Panc1 (cell line): Measurements from ENCODE around the gene CIBAR2. TPM values are rescaled to one million over a fixed set of nuclear protein-coding genes. Genes with fewer than 3 reads are reported as not detected.

Experiments
- ATAC-seq: fragments of 200-7000 bp; cut with Tn5 transposase; 2 replicates; pipeline ENCODE4 v1.9.1; 2020; ENCODE audit warnings: mild to moderate bottlenecking, moderate library complexity
- BruUV-seq: library from RNA; stranded (reverse); fragments of 400-500 nt; replicated peaks from 2 replicates; lab custom pipeline; 2021; lab: Mats Ljungman, UMichigan
- CTCF ChIA-PET: fragments of 300-600 bp; sonication (Branson Sonifier 250); formaldehyde crosslinking; loops from one replicate; lab custom pipeline; 2022; ENCODE audit warnings: antibody characterized with exemption; lab: Charles Lee
- POLR2A ChIA-PET: fragments of 300-600 bp; sonication (Branson Sonifier 250); formaldehyde crosslinking; loops from one replicate; lab custom pipeline; 2022; ENCODE audit warnings: antibody characterized with exemption; lab: Charles Lee
- DNase-seq: peaks from one replicate; pipeline ENCODE4 v3.0.0-alpha.2; 2010; ENCODE audit warnings: low read depth, low spot score
- H3K27ac ChIP-seq: 2 replicates; pipeline ENCODE4 v1.5.1; 2011; ENCODE audit warnings: mild to moderate bottlenecking, low read length, inconsistent platforms
- H3K27me3 ChIP-seq: fragments of 200-500 bp; sonication (Bioruptor generic); 2 replicates; pipeline ENCODE4 v1.6.0; 2014; ENCODE audit warnings: low read length, inconsistent platforms; ENCODE audit not compliant: control insufficient read depth, insufficient read depth
- H3K36me3 ChIP-seq: fragments of 200-500 bp; sonication (Bioruptor generic); 2 replicates; pipeline ENCODE4 v1.5.1; 2014; ENCODE audit warnings: inconsistent platforms, mild to moderate bottlenecking, low read length, moderate library complexity; ENCODE audit not compliant: control insufficient read depth, insufficient read depth
- H3K4me1 ChIP-seq: 2 replicates; pipeline ENCODE4 v1.5.1; 2011; ENCODE audit warnings: inconsistent platforms, mild to moderate bottlenecking, low read length, moderate library complexity; ENCODE audit not compliant: control insufficient read depth, insufficient read depth
- H3K4me3 ChIP-seq, 2 experiments: 2 replicates each; pipeline ENCODE4 v1.5.1; 2011 to 2012; ENCODE audit warnings: low read depth in 2 of 2, low read length in 2 of 2, mild to moderate bottlenecking in 2 of 2, inconsistent platforms in 1 of 2, moderate library complexity in 1 of 2
- H3K9me3 ChIP-seq: fragments of 200-500 bp; sonication (Bioruptor generic); 2 replicates; pipeline ENCODE4 v1.5.1; 2014; ENCODE audit warnings: low read depth, mild to moderate bottlenecking, inconsistent platforms, low read length, moderate library complexity; ENCODE audit not compliant: control insufficient read depth, insufficient read depth
- CTCF ChIP-seq: fragments of 450-650 bp; IDR thresholded peaks from 2 replicates; pipeline ENCODE4 v1.5.1; 2017; ENCODE audit warnings: mild to moderate bottlenecking
- POLR2AphosphoS5 ChIP-seq: IDR thresholded peaks from 2 replicates; pipeline ENCODE4 v1.6.1; 2012; ENCODE audit warnings: mild to moderate bottlenecking, low read depth, low read length, moderate library complexity
- SIN3A ChIP-seq: IDR thresholded peaks from 2 replicates; pipeline ENCODE4 v1.6.1; 2012; ENCODE audit warnings: low read depth, mild to moderate bottlenecking, low read length, moderate library complexity, borderline replicate concordance; ENCODE audit not compliant: insufficient read depth
- TCF7L2 ChIP-seq: IDR thresholded peaks from 2 replicates; pipeline ENCODE4 v1.6.1; 2011; ENCODE audit warnings: mild to moderate bottlenecking, low read depth, low read length, inconsistent platforms
- in situ Hi-C: cut with HindIII; loops from 2 replicates; pipeline ENCODE4 v1.10.0; 2016; ENCODE audit warnings: low sequenced_read_pairs, low pct_unique_long_range_greater_than_20kb
- intact Hi-C: fragments of 100-400 bp; cut with micrococcal nuclease; formaldehyde crosslinking; loops from one replicate; pipeline ENCODE4 v1.10.0; 2022; ENCODE audit not compliant: unreplicated experiment
- total RNA-seq: library from RNA; stranded (reverse); gene quantifications from one replicate; pipeline ENCODE4 v1.2.1, GENCODE V29; 2021; ENCODE audit not compliant: unreplicated experiment
- TF ChIP-seq, protein P1 (sequence below), 2 experiments: IDR thresholded peaks; 2 replicates each; pipeline ENCODE4 v1.6.1; 2011 to 2012; ENCODE audit warnings: low read depth in 2 of 2, control low read depth in 1 of 2, low read length in 1 of 2, mild to moderate bottlenecking in 1 of 2, moderate library complexity in 1 of 2; ENCODE audit not compliant: insufficient read depth in 1 of 2

Gene CIBAR2
- total RNA-seq, 1 experiment from 2014 or later: not detected

GRCh38 chr16:85078226-85078625 is 34.0 kb downstream of the CIBAR2 start:
- H3K36me3 ChIP-seq: no peaks in the 10 kb centered on the region
- POLR2A ChIA-PET: no interaction called here
- DNase-seq (no peak), ATAC-seq (no peak)
- H3K4me3 ChIP-seq: no peak overlapping the region
- CTCF ChIA-PET: interaction anchor here (0.6 kb wide), 1 partner anchor 25 kb away, joined by 3 read pairs; no protein-coding TSS in a partner anchor
- in situ Hi-C loops (no loop called here), intact Hi-C loops (no loop called here)
- TF ChIP-seq SIN3A (no peak), POLR2AphosphoS5 (no peak), TCF7L2 (no peak), CTCF (no peak)
- TF ChIP-seq, protein P1, sequence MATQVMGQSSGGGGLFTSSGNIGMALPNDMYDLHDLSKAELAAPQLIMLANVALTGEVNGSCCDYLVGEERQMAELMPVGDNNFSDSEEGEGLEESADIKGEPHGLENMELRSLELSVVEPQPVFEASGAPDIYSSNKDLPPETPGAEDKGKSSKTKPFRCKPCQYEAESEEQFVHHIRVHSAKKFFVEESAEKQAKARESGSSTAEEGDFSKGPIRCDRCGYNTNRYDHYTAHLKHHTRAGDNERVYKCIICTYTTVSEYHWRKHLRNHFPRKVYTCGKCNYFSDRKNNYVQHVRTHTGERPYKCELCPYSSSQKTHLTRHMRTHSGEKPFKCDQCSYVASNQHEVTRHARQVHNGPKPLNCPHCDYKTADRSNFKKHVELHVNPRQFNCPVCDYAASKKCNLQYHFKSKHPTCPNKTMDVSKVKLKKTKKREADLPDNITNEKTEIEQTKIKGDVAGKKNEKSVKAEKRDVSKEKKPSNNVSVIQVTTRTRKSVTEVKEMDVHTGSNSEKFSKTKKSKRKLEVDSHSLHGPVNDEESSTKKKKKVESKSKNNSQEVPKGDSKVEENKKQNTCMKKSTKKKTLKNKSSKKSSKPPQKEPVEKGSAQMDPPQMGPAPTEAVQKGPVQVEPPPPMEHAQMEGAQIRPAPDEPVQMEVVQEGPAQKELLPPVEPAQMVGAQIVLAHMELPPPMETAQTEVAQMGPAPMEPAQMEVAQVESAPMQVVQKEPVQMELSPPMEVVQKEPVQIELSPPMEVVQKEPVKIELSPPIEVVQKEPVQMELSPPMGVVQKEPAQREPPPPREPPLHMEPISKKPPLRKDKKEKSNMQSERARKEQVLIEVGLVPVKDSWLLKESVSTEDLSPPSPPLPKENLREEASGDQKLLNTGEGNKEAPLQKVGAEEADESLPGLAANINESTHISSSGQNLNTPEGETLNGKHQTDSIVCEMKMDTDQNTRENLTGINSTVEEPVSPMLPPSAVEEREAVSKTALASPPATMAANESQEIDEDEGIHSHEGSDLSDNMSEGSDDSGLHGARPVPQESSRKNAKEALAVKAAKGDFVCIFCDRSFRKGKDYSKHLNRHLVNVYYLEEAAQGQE (IDR thresholded peaks at IDR 0.05; ENCODE audit: insufficient read depth in 1 of 2, low read depth in 2 of 2, low read length in 1 of 2): no peak
- H3K4me1 ChIP-seq: no peaks in the 10 kb centered on the region
- no peaks in the 10 kb centered on the region for H3K27me3 ChIP-seq
- no peaks in the 10 kb centered on the region for H3K9me3 ChIP-seq
- no peak overlapping the region for H3K27ac ChIP-seq
- no TSS peak for BruUV-seq

DNA sequence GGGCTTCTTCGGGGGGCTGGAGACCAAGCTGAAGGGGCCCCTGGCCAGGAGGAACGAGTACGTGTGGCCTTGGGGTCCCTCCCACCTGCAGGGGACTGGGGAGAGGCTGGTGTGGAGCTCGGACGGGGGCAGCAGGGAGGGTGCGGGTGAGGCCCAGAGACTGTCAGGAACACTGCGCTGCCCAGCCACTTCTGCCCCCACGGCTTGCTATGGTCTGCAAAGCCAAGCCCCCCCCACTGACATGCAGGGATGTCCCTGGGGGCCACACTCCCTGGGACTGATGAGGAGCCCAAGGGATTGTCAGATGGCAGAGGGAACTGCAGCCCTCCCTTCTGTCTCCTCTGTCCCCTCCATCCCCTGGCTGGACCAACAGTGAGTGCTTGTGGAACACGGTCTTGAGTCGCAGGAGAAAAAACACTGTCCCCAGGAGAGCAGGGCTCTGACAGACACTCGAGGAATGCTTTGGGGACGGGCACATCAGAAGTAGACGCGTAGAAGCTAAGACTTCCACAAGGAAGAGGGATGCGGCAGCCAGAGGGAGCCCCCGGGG is 34.6 kb downstream of the CIBAR2 start:
- BruUV-seq: no TSS peak
- POLR2A ChIA-PET: no interaction called here
- in situ Hi-C loops: no loop called here

More for the DNA sequence above, 34.6 kb downstream of the CIBAR2 start:
- H3K27ac ChIP-seq: no peak overlapping the region
- CTCF ChIA-PET: no interaction called here
- DNase-seq: no peak
- H3K9me3 ChIP-seq: no peaks in the 10 kb centered on the region
- TF ChIP-seq SIN3A (no peak), CTCF (no peak), POLR2AphosphoS5 (no peak), TCF7L2 (no peak)
- TF ChIP-seq, protein P1 (IDR thresholded peaks at IDR 0.05; ENCODE audit: insufficient read depth in 1 of 2, low read depth in 2 of 2, low read length in 1 of 2): no peak
- H3K4me1 ChIP-seq: no peaks in the 10 kb centered on the region
- intact Hi-C loops: no loop called here
- H3K27me3 ChIP-seq: no peaks in the 10 kb centered on the region
- H3K36me3 ChIP-seq: no peaks in the 10 kb centered on the region
- ATAC-seq: no peak
- no peak overlapping the region for H3K4me3 ChIP-seq
